ENCODE measurements around the gene SLC13A3.

The SLC13A3 gene

DNA sequence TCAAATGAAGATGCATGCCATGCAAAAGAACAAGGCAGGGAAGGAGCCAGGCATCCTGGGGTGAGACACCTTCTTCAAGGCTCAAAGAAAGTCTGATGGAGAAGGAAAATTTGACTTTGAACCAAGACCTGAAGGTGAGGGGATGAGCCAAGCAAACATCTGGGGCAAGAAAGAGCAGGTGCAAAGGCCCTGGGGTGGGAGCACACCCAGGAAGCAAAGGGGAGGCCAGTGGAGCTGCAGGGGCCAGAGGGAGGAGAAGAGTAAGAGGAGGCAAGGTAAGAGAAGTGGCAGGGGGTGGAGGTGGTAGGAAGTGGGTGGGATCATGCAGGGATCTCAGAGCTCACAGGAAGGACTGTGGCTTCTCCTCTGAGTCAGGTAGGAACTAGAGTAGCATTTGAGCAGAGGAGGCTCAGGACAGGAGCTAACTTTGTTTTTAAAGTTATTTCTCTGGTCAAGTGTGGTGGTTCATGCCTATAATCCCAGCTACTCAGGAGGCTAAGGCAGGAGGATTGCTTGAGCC, 49.6 kb downstream of the SLC13A3 start:
- DNase-seq, result no peak

DNA sequence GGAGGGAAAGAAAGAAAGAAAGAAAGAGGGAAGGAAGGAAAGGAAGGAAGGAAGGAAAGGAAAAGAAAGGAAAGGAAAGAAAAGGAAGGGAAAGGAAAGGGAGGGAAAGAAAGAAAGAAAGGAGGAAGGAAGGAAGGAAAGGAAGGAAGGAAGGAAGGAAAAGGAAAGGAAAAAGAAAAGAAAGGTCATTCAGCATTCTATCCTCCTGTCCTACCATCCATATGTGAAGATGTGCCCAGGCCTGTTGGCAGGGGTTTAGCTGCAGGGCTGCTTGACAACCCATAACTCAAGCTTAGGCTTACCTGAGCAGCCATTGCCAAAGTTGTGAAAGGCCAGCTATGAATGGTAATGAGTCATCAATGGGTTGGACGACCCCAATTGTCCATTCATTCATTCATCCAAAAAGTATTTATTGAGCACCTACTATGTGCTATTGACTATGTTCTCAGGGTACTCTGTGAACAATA, 50.9 kb downstream of the SLC13A3 start:
- DNase-seq, result no peak

GRCh38 chr20:46599227-46599987, 51.9 kb downstream of the SLC13A3 start:
- DNase-seq, result no peak

DNA sequence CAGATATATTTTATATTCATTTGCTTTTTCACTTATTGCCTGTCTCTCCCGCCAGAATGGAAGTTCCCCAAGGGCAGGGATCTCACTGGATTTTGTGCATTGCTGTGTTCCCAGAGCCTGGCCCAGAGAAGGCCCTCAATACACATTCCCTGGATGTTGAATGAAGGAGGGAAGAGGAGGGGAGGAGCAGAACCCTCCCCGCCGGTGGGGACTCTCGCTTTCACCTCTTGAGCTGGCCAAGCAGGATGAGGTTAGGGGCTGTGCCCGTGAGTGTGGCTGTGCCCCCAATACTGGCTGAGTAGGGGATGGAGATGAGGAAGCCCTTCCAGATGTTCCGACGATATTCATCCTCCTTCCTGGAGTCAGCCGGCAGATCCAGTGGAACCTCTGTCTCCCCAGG, 55.3 kb downstream of the SLC13A3 start:
- no peak for DNase-seq

DNA sequence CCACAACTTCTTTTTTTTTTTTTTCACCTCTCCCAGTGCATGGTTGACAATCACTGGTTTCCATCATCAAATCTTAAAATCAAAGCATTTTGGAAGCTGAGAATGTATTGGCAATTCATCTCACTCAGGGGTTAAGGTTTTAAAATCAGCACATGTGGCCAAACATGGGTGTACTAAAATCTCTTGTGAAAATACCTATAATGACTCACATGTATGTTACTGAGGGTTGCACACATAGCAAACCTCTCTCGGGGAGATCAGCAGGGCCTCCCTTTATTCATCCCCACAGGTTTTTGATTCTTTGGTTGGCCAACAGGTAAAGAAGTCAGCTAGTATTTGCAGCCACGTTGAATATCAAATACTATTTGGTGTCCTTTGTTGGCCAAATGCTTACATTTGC, 56.5 kb downstream of the SLC13A3 start:
- no peak for DNase-seq

- no peak for DNase-seq
These were observed 58.5 kb downstream of the SLC13A3 start for GRCh38 chr20:46592580-46593362.

DNA sequence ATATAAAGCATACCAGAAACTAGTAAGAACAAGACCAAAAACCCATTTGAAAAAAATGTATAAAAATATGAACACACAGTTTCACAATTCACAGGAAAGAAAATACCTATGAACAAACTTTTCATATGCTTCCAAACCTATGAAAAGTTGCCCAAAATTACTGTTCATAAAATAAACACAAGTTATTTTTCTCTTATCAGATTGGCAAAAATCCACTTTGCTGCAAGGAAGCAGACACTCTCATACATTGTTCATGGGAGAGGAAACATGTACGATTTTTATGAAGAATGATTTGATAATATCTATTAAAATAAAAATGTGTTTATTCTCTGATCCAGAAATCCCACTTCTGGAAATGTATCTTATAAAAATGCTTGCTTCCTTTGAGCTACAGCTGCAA, 60.8 kb downstream of the SLC13A3 start:
- no peak for DNase-seq

- DNase-seq, result no peak
These were observed 62.4 kb downstream of the SLC13A3 start for GRCh38 chr20:46588532-46589511.

DNA sequence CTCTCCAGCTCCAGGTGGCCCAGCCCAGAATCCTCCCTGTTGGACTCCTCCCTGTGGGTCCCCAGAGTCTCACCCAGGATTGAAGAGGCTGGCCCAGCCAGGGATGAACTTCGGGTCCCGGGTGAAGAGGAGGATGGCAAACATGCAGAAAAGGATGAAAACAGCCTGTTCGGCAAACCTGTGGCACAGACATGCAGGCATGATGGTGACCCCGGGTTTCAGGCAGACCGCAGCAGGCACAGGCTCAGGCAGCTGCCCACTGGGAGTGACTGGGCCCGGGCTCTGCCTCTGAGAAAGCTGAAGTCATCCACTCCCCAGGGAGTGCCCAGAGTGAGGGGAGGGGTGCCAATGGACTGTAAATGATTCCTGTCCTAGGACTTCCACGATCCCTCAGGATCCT, 63.3 kb downstream of the SLC13A3 start:
- no peak for DNase-seq

DNA sequence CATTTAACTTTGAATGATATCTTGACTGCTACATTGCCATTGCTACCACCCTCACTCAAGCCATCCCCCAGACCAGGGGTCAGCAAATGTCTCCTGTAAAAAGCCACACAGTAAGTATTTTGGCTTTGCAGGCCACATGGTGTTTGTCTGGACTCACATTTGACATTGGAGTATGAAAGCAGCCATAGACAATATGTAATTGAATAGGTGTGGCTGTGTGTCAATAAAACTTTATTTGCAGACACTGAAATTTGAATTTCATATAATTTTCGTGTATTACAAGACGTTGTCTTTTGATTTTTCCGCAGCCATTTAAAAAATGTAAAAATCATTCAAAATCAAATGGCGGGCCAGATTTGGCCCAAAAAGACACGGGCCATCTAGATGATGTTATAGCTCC, 64.5 kb downstream of the SLC13A3 start:
- DNase-seq, result no peak

- DNase-seq, result no peak
These were observed 66.8 kb downstream of the SLC13A3 start for GRCh38 chr20:46584508-46584907.

- DNase-seq, result no peak
These were observed 67.6 kb downstream of the SLC13A3 start for GRCh38 chr20:46583411-46584214.

GRCh38 chr20:46582648-46583047, 68.6 kb downstream of the SLC13A3 start:
- DNase-seq, result no peak

DNA sequence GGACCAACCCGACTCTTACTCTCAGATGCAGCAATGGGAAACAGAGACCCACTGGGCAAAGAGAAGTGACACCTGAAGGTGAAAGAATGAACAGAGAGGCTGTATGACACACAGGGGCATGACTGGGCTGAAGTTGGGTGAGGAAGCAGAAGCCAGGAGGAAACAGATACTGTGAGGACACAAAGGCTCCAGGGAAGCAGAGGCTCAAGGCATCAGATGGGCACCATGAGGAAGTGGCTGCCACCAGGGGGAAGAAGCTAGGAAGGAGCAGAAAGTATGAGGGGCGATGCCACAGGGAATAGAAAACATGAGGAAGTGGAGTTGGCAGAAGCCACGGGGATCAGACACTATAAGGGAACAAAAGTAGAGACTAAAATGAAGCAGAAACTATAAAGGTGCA, 69.9 kb downstream of the SLC13A3 start:
- DNase-seq, result no peak

DNA sequence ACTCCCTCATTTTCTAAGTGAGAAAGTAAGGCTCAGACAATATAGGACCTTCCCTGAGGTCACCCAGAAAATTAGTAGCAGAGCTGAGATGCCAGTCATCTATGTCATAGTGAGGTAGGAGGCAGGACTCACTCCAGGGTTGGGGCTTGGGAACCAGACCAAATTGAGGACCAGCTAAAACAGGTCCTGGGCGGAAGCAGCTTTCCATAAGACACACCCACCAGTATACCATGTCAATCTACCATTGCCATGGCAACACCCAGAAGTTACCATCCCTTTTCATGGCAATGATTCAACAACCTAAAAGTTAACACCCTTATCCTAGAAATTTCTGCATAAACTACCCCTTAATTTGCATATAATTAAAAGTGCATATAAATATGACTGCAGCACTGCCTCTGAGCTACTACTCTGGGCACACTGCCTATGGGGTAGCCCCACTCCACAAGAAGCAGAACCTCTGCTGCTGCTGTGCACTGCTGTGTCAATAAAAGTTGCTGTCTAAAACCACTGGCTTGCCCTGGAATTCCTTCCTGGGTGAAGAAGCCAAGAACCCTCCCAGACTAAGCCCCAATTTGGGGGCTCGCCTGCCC, 70.5 kb downstream of the SLC13A3 start:
- DNase-seq, result no peak

DNA sequence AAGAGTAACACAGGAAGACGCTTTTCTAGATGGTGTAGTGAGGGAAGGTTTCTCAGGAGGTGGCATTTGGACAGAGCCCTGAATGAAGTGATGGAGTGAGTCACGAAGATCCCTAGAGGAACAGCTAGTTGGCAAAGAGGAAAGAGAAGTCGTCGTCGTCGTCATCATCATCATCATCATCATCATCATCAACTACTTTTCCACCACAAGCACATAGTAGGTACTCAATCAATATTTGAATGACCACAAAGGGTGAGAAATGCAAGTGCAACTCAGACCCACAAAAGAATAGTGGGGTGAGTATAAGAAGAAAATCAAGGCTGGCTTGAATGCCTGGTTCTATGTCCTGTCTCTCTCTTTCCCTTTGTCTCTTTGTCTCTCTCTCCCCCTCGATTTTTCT, 72.5 kb downstream of the SLC13A3 start:
- no peak for DNase-seq

GRCh38 chr20:46576774-46577395, 74.4 kb downstream of the SLC13A3 start:
- DNase-seq, result no peak

DNA sequence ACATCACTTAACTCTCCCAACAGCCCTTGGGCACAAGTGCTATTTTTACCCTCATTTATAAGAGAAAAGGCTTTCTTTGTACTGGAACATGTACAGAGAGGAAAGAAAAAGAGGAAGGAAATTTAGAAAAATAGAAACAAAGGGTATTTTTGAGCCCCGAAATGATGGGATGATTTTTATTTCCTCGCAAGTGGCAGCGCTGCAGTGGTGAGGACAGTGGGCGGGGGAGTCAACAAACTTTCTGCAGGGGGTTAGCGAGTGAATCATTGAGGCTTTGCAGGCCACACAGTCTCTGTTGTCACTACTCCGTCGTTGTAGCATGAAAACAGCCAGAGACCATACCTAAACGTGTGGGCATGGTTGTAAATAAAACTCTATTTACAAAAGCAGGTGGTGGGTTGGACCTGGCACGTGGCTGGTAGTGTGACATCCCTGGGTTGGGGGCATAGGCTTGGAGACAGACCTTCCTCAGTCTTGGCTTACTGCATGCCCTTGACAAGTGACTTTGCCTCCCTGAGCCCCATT, 75.3 kb downstream of the SLC13A3 start:
- no peak for DNase-seq

GRCh38 chr20:46575394-46575793, 75.9 kb downstream of the SLC13A3 start:
- no peak for DNase-seq

- DNase-seq, result no peak
These were observed 77.3 kb downstream of the SLC13A3 start for GRCh38 chr20:46573788-46574584.

Measured in NCI-H187 treated with DMSO at 0.1 percent for 48 hours (cell line).